HTR-8/SVneo (cell line): ENCODE data around the gene MAP2K7.
"Not testable (repeated sequence)": the region's sequence is repeated elsewhere in the genome, so short reads cannot be mapped to it uniquely, and the experiment has no call there.

Source experiments
- DNase-seq: peaks from one replicate; pipeline ENCODE4 v3.0.0; 2011; ENCODE audit warnings: low spot score, mixed read lengths; ENCODE audit not compliant: insufficient read length
- FAIRE-seq: peaks from 2 replicates; lab custom pipeline; 2011; peaks lifted over from hg19 to GRCh38; lab: Jason Lieb, UNC

The MAP2K7 gene

DNA sequence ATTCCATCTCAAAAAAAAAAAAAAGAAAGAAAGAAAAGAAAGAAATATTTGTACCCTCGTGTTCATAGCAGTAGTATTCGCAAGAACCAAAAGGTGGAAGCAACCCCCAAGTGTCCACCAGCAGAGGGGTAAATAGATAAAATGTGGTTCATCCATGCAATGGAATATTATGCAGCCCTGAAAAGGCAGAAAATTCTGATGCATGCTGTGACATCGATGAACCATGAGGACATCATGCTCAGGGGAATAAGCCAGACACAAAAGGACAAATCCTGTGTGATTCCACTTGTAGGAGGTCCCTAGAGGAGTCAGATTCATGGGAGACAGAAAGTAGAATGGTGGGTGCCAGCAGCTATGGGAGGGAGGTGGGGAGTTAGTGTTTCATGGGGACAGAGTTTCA, 21.8 kb upstream of the MAP2K7 start:
- FAIRE-seq, result no peak

DNA sequence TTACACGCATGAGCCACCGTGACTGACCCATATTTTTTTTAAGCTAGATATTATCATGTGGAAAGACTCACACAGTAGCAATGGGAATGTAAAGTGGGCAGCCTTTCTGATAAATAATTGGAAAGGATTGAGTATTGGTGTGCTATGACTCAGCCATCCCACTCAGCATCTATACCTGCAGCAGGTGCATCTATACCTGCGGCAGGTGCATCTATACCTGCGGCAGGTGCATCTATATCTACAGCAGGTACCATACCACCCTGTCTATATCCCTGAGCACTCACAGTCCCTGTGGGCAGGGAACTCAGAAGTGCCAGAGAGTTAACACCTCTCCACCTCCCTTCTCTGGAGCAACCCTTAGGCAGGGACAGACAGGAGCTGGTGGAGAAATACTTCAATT, 20.6 kb upstream of the MAP2K7 start:
- DNase-seq (no peak), FAIRE-seq (no peak)

More for the DNA sequence above, 21.8 kb upstream of the MAP2K7 start:
- DNase-seq, result no peak

DNA sequence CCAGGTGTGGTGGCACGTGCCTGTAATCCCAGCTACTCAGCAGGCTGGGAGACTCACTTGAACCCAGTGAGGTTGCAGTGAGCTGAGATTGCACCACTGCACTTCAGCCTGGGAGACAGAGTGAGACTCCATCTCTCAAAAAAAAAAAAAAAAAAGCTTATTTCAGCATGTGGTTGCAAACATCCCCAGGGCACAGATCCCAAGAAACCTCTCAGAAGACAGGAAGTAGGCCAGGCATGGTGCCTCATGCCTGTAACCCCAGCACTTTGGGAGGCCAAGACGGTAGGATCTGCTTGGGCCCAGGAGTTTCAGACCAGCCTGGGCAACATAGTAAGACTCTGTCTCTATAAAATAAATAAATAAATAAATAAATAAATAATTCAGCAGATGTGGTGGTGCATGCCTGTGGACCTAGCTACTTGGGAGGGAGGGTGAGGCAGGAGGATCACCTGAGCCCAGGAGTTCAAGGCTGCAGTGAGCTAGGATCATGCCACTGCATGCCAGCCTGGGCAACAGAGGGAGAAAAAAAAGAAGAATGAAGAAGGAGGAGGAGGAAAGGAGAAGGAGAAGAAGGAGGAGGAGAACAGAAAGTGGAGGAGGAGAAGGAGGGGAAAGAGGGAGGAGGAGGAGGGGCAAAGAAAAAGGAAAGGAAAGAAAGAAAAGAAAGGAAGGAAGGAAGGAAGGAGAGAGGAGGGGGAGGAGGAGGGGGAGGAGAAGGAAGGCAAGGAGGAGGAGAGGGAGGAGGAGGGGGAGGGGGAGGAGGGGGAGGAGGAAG, 19.7 kb upstream of the MAP2K7 start:
- DNase-seq (no peak), FAIRE-seq (no peak)

DNA sequence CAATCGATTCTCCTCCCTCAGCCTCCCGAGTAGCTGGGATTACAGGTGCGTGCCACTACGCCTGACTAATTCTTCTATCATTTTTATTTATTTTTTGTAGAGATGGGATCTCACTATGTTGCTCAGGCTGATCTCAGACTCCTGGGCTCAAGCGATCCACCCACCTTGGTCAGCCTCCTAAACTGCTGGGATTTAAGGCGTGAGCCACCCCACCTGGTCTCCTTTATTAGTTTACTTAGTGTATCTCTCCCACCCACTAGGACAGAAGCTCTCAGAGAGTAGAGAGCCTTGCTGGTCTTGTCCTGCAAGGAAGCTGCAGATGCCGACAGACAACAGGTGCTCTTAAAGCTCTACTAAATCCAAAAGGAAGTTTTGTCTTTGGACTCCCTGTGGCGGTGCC, 17.9 kb upstream of the MAP2K7 start:
- DNase-seq, result no peak
- no peak for FAIRE-seq

DNA sequence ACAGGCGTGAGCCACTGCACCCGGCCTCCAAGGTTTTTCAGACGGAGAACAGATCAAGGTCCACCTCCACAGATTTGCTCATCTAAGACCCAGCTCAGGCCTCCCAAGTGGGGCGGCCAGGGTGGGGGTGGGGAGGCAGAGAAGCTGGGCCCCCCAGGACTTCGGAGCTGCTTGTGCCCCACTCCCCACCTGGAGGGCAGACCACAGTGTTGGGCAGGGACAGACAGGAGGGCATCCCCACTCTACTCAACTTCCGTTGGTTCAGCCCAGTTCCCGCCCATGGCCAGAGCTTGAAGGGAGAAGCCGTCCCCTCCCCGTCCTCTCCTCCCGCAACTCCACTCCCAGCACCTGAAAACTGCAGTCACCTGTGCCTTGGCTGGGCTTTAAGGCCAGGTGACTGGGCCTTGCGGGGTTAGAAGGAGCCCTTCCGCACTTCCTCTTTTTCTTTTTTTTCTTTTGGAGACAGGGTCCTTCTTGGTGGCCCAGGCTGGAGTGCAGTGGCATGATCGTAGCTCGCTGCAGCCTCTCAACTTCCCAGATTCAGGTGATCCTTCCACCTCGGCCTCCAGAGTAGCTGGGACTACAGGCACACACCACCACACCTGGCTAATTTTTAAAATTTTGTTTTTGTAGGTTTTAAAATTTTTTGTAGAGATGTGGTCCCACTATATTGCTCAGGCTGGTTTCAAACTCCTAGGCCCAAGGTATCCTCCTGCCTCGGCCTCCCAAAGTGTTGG, 16.1 kb upstream of the MAP2K7 start:
- no peak for FAIRE-seq
- DNase-seq, result no peak

DNA sequence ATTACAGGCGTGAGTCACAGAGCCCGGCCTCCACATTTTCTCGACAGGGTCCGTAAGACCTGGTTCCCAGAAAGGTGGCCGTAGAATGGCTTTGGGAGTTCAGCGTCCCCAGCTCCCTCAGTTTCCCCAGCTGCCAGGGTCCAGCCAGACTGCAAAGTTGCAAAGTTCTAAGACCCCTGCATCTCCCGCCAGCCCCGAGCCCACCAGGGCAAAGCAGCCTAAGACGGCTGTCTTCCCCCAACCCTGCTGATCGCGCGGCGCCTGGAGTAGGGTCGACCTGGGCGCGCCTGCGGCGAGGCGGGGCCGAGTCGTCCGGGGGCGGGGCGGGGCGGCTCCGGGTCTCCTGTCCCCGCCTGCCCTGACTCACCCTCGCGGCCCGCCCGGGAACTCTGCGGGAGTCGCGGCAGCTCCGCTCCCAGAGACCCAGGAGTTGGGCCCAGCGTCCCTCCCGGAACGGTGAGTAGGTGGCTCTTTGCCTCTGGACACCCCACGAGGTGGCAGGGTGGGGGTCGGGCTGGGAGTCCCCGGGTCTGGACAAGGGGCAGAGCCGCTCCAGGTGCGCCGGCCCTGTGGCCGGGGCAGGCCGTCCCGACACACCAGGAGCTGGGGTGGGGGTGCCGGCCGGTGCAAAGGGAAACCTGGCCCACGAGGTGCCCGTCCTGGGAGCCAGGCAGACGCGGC, 15.4 kb upstream of the MAP2K7 start, which contains the start of gene LRRC8E:
LRRC8E (plus strand) TSS at position 366 of the 681 bp plus-strand sequence. CDS start 7,094 bp downstream, outside the sequence.
- FAIRE-seq (peak; percentile 64), DNase-seq (peak; percentile 79)

DNA sequence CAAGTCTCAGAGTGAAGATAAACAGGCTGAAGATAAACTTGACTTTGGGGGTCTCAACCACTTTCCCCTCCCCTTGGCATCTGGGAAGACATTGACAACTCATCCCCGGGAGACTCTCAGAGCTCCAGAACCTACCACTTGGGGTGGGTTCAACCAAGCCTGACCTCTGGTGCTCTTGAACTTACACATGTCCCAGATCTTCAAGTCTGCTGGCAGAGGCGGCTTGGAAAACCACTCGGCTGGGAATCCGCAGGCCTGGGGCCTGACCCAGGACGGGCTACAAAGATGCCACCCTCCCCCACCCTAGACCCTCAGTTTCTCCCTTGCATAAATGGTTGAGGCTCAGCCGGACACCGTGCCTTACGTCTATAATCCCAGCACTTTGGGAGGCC, 14.9 kb upstream of the MAP2K7 start:
- FAIRE-seq (no peak), DNase-seq (no peak)

DNA sequence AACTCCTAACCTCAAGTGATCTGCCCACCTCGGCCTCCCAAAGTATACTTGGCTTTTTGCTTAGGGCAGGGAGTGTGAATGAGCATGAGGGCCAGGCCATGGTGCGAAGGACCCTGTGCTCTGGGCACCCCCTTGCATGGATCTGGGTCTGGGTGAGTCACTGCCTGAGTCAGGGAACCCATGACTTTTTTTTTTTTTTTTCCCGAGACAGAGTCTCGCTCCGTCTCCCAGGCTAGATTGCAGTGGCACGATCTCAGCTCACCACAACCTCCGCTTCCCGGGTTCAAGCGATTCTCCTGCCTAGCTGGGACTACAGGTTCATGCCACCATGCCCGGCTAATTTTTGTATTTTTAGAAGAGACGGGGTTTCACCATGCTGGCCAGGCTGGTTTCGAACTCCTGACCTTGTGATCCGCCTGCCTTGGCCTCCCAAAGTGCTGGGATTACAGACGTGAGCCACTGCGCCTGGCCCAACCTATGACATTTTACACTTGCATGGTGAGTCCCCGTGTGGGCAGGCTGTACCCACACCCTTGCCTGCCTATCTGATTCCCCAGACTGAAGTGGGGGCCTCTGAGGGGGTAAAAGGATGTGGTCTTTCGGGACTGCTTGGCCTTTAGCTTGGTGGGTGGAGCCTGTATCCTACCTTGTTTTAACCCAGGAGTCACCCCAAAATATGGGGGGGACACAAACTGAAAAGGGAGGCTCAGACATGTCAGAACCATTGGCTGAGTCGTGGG, 10.1 kb upstream of the MAP2K7 start:
- FAIRE-seq, result not testable (repeated sequence)

DNA sequence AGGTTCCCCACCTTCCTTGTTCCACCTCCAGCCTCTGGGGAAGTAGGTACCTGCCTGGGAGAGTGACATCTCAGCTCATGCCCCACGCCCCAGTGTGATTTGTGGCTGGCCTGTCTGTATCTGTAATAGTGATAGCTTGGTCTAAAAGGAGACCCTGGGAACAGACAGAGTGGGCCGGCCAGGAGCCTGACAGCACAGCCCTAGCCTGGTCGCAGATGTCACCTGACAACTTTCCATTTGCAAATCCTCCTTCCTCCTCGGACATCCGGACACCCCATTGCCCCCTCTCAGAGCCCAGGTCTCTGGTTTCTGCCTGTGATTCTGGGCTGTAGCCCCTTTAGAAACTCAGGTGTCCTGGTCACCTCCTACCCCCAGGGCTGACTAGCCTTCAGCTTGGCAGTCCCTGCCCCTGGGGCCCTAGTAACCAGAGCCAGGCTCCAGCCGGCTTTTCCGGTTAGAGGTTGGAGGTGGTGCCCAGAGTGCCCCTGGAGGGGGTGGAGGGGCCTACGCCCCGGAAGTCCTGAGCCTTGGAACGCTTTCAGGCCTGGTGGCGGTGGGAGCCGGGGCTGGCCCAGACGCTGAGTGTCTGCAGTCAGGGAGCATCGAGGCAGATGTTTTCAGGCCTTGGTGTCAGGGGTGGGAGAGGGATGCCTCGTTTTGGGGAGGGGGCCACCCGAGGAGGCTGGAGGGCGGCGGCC, 8.9 kb upstream of the MAP2K7 start:
- FAIRE-seq (no peak), DNase-seq (no peak)

More for the DNA sequence above, 10.1 kb upstream of the MAP2K7 start:
- not testable (repeated sequence) for DNase-seq

DNA sequence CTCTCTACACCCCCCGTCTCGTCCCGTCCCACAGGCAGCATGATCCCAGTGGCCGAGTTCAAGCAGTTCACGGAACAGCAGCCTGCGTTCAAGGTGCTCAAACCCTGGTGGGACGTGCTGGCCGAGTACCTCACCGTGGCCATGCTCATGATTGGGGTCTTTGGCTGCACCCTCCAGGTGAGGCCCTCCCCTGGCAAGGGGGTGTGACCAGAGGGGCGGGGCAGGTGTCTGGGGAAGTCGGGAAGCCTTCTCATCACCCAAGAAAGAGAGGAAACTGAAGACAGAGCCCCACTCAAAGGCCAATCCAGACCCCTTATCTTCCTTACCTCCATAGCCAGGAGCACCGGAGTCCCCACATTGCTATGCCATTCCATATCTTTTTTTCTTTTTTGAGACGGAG, 8.1 kb upstream of the MAP2K7 start:
- no peak for FAIRE-seq

DNA sequence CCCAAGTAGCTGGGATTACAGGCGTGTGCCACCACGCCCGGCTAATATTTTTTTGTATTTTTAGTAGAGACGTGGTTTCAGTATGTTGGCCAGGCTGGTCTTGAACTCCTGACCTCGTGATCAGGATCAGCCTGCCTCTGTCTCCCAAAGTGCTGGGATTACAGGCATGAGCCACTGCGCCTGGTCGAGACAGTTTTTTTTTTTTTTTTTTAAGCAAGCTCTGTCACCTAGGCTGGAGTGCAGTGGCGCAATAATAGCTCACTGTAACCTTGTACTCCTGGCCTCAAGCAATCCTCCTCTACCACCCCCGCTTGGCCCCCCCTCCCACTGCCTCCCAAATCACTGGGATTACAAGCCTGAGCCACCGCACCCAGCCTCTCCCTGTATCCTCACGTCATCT, 6.4 kb upstream of the MAP2K7 start:
- FAIRE-seq, result no peak
- DNase-seq, result no peak

More for the DNA sequence above, 8.1 kb upstream of the MAP2K7 start:
- no peak for DNase-seq

DNA sequence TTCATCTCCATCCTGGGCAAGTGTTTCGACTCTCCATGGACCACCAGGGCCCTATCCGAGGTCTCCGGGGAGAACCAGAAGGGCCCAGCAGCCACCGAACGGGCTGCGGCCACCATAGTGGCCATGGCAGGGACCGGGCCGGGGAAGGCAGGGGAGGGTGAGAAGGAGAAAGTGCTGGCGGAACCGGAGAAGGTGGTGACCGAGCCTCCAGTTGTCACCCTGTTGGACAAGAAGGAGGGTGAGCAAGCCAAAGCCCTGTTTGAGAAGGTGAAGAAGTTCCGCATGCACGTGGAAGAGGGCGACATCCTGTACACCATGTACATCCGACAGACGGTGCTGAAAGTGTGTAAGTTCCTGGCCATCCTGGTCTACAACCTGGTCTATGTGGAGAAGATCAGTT, 4.7 kb upstream of the MAP2K7 start:
- DNase-seq (no peak), FAIRE-seq (peak; percentile 48)

DNA sequence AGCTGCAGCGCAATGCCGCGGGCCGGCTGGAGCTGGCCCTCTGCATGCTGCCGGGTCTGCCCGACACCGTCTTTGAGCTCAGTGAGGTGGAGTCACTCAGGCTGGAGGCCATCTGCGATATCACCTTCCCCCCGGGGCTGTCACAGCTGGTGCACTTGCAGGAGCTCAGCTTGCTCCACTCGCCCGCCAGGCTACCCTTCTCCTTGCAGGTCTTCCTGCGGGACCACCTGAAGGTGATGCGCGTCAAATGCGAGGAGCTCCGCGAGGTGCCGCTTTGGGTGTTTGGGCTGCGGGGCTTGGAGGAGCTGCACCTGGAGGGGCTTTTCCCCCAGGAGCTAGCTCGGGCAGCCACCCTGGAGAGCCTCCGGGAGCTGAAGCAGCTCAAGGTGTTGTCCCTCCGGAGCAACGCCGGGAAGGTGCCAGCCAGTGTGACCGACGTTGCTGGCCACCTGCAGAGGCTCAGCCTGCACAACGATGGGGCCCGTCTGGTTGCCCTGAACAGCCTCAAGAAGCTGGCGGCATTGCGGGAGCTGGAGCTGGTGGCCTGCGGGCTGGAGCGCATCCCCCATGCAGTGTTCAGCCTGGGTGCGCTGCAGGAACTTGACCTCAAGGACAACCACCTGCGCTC, 3.8 kb upstream of the MAP2K7 start:
- FAIRE-seq (no peak), DNase-seq (no peak)

DNA sequence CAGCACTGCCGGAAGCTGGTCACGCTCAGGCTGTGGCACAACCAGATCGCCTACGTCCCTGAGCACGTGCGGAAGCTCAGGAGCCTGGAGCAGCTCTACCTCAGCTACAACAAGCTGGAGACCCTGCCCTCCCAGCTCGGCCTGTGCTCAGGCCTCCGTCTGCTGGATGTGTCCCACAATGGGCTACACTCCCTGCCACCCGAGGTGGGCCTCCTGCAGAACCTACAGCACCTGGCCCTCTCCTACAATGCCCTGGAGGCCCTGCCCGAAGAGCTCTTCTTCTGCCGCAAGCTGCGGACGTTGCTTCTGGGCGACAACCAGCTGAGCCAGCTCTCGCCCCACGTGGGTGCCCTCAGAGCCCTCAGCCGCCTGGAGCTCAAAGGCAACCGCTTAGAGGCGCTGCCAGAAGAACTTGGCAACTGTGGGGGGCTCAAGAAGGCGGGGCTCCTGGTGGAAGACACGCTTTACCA, 3.2 kb upstream of the MAP2K7 start:
- FAIRE-seq (no peak), DNase-seq (no peak)

DNA sequence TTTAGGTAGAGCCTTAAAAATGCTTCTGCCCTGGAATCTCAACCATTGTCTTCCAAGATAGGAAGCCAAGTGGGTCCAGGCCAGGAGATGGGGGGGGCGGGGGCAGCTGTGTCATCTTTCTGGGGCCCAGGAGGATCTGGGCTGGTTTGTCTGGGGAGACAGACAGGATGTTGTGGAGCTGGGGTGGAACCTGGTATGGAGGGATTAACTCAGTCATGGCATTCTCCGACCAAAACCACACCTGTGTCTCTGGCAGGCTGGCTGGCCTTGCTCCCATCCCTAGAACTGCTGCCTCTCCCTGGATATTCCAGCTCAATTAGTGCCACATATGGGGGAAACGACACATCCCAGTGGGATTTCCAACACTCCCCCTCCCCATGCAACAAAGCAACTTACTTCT, 2.7 kb upstream of the MAP2K7 start:
- FAIRE-seq, result no peak
- DNase-seq, result no peak

DNA sequence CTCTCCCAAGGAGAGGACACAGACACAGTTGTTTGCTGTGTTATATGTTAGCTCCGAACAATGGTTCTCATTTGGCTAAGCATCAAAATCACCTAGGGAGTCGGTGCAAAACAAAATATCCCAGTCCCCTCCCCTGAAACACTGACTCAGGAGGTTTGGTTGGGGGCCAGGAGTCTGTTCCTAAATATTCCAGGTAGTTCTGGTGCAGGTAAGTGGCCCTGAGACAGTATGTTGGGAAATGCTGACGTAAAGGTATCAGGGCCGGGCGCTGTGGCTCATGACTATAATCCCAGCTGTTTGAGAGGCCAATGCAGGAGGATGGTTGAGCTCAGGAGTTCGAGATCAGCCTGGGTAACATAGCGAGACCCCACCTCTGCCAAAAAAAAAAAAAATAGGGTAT, 2.3 kb upstream of the MAP2K7 start:
- FAIRE-seq (no peak), DNase-seq (no peak)

DNA sequence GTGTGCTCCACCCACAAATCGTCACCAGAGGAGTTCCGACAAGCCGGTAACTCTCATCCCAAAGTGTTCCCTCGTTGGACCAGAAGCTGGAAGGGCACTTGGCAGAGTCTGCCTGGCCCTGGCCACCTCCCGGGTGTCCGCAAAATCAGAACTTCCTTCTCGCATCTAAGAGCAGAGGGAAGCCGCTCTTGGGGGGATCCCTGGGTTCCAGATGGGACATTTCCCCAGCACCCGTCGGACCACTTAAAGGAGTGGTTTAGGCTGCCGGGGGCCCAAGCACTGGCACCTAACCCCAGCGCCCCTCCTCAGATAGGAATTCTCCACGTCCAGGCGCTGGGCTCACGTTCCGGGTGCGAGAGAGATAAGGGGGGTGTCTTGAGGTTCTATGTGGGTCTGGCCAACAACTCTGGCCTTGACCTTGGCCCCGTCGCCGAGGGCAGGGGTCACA, 857 bp upstream of the MAP2K7 start:
- FAIRE-seq, result no peak

DNA sequence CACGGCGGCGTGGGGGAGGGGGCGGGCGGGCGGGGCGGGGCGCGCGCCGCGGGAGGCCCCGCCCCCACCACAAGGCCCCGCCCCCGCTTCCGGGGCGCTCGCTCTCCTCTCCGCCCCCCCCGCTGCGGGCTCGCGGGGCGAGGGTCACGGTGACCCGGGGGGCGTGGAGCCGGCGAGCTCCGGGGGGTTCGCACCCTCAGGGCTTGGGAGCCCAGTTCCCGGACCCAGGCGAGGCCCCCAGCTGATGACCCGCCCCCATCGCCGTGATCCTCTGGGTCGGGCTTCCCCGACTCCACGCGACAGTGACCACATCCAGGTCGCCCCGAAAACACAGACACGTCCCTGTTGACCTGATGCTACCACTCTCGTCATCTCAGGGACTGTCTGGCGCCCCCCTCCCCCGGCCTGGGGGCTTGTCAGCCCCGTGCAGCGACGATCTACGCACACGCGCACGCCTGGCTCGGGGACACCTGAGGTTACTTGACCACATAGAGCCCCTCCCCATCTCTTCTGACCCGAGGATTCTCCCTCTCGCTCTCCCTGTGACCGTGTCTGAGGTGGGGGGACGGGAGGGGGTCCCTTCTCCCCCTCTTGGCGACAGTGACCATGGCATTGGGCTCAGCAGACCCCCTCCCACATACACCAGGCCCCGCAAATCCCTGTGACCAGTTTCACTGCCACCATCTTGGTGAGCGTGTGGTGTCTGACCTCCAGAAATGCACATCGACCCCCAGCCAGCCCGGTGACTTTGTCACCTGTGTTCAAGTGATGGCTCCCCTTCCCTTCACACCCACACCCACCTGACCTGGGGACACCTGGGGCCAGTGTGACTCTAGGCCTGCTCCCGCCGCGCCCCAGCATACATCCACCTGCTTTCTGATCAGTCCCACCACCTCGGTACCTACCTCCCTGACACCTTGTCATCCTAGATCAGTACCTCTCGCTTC, 670 bp downstream of the MAP2K7 start:
- peak; percentile 55 for FAIRE-seq

More for the DNA sequence above, 857 bp upstream of the MAP2K7 start:
- DNase-seq, result no peak

More for the DNA sequence above, 670 bp downstream of the MAP2K7 start:
- no peak for DNase-seq
